ENCODE data around the gene EMC7. TPM values are rescaled to one million over a fixed set of nuclear protein-coding genes. Genes with fewer than 3 reads are reported as not detected.

Gene EMC7
- total RNA-seq, 1 experiment from 2014 or later = 17.0 TPM

DNA sequence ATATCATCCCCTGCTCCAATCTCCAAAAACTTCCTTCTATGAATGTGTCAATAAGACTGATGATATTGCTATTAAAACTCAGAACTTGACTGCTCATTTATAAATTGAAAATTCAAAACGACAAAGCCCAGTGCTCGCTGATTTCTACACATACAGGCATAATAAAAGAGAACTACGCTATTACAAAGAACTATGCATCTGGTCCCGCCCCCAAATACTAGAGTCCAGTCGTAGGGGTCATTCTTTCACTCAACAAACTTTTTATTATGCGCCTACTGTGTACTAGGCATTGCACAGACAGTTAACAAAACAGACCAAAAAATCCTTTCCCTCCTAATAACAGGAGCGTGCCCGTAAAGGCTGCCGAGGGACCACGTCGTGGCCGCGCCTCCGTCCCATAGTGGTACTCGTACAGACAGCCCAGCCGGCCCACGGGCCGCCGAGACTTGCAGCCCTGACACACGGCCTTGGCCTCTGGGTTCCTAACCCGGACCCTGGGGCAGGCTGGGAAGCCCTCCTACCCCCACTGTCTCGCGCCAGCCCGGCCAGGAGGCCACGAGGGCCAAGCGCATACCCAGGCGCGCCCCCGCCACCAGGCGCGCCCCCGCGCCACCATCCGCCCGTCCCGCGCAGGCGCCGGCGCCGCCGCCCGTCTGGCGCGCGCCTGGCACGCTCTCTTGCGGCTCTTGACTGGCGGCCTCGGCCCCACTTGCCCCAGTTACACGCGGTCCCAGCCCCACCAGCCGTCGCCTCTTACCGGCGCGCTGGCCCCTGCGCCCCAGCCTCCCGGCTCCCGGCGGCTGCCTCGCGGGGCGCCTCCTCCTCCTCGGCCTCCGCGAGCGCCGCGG lies 63.4 kb downstream of the EMC7 start:
- DNase-seq = peak; percentile 96
- no peaks in the 10 kb centered on the region for H3K36me3 ChIP-seq (replicated peaks; ENCODE audit: control insufficient read depth, insufficient read depth, low read length)
- peak overlapping the region; percentile 86 for H3K4me3 ChIP-seq (ENCODE audit: insufficient read depth, low read depth, low read length)
- peaks cover 14% of the 10 kb centered on the region for H3K27me3 ChIP-seq (ENCODE audit: control insufficient read depth, insufficient read depth, low read length)

Other genes starting within 250 kb of the EMC7 start
- not detected in 2 replicates for gene CHRM5, start 133.4 kb downstream of the EMC7 start, total RNA-seq (2014; rRNA removed; shearing (Covaris generic))
- gene AVEN, start 62.7 kb downstream of the EMC7 start, total RNA-seq (2014; rRNA removed; shearing (Covaris generic)) = 19.4 and 20.1 TPM in 2 replicates
- 0.55 and 0.69 TPM in 2 replicates for gene PGBD4, start 221 bp upstream of the EMC7 start, total RNA-seq (2014; rRNA removed; shearing (Covaris generic))
- 44.6 and 53.3 TPM in 2 replicates for gene KATNBL1, start 108.2 kb upstream of the EMC7 start, total RNA-seq (2014; rRNA removed; shearing (Covaris generic))
- gene EMC4, start 123.2 kb upstream of the EMC7 start, total RNA-seq (2014; rRNA removed; shearing (Covaris generic)) = 78.1 and 90.2 TPM in 2 replicates
- 4.9 and 8.5 TPM in 2 replicates for gene SLC12A6, start 235.9 kb upstream of the EMC7 start, total RNA-seq (2014; rRNA removed; shearing (Covaris generic))
- 273 and 339 TPM in 2 replicates for gene NOP10, start 241.3 kb upstream of the EMC7 start, total RNA-seq (2014; rRNA removed; shearing (Covaris generic))
- gene NUTM1, start 241.5 kb upstream of the EMC7 start, total RNA-seq (2014; rRNA removed; shearing (Covaris generic)) = 0.26 and 0.28 TPM in 2 replicates